HL-60/S4 treated with retinoic acid at 250 ng/mL for 4 days and 3 days (cell line): ENCODE data around the gene IGF1R.

ENCODE experiments used
- in situ Hi-C: fragments of 300-500 bp; cut with MboI; formaldehyde crosslinking; loops from 2 replicates; pipeline ENCODE4 v1.7.0; 2022; ENCODE audit warnings: low sequenced_read_pairs

Gene IGF1R

DNA sequence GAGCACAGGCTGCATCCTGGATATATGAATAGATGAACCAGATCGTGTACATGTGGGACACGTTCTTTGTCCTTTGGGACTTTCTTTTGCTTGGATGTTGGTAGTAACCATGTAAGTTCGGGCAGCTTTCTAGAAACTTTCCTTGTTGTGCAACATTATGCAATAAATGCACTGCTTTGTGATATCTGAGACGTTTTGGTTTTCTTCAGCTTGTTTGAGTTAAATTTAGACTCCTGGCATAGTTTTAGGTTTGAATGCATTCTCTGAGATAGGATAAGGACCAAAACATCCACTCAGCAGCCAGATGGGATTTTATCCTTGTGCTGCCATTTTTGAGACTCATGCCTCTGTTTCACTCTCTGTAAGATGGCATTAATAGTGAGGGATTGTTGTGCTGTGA is 158.9 kb downstream of the IGF1R start:
- in situ Hi-C loops, result no loop called here

GRCh38 chr15:98809273-98809672 is 160.9 kb downstream of the IGF1R start:
- in situ Hi-C loops, result no loop called here

GRCh38 chr15:98812716-98813446 is 164.5 kb downstream of the IGF1R start:
- in situ Hi-C loops, result no loop called here

GRCh38 chr15:98813951-98814350 is 165.6 kb downstream of the IGF1R start:
- in situ Hi-C loops, result no loop called here

DNA sequence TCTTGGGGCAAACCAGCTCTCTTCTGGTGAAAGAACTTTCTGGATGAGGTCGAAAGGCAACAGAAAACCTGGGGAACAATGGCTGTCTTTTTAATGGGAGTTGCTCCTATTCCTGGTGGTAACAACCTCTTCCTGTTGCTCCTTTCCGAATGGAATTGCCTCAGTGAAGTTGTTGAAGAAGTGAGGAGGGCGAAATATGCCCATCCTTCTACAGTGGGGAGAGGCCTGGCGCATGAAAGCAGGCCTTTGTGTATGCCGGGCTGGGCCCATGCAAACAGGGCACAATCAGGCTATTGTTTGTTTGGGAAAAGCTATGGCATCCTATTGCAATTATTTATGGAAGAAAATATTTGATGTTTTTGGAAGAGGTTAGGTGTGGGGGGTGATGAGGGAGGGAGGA is 166.9 kb downstream of the IGF1R start:
- in situ Hi-C loops, result no loop called here

DNA sequence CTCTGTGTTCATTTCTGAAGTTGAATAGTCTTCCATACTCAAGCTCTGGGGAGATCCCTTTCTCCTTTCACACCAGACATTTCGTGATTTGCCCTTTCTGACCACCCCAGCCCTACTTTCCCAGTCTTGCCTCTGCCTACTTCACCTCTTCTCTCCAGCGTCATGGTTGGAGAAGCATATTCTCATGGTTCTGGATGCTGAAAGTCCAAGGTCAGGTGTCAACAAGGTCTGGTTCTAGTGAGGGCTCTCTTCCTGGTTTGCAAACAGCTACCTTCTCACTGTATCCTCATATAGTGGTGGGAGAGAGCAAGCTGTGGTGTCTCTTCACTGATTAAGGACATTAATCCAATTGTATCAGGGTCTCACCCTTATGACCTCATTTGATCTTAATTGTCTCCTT is 169.4 kb downstream of the IGF1R start:
- in situ Hi-C loops, result no loop called here

DNA sequence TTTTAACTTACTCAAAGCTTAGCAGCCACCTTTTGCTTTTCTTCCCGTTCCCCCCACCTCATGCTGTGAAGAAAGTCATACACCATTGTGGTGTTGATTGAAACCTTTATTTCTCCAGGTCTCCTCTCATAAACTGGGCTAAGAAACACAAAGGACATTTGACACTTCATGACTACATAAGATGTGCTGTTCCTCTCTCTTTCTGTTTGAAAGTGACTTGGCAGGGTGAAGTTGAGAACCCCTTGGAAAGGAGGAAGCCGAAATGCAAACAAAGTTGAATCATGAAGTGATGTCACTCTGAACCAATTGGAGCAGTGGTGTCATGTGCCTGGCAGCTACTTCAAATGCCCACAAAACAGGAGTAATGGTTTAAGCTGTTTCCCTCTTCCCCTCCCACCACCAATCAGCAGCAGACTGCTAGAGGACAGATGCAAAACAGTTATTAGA is 174.7 kb downstream of the IGF1R start:
- in situ Hi-C loops, result no loop called here

- in situ Hi-C loops, result no loop called here
Observed at GRCh38 chr15:98823616-98824015, 175.3 kb downstream of the IGF1R start.

DNA sequence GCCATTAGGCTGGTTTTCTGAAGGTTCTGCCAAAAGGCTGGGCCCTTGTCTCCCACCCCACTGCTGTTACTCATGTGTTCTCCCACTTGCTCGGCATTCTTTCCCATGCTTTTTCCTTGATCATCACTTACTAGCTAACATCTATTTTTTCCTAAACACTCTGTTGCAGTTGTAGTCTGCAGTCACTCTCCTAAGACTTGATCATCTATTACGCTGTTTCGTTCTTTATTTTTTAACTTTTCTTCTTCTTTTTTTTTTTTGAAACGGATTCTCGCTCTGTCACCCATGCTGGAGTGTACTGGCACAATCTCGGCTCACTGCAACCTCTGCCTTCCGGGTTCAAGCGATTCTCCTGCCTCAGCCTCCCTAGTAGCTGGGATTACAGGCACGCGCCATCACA is 176.3 kb downstream of the IGF1R start:
- in situ Hi-C loops, result no loop called here

DNA sequence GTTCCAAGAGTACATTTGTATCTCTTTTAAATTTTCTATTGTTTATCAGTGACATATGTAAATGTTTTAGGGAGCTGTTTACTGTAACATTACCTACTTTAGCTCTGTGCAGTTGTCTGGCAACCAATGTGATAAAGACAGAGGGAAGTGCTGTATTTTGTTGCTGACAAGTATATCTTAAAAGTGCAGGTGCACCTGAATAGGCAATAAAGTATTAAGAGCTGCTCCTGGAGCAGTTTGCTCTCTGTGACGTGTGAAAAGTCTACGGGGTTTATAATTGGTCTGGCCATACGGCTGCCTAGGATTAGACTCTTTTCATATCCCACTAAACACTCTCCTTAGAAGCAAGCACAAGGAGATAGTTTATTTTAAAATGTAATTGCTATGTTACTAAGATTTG is 178.3 kb downstream of the IGF1R start:
- in situ Hi-C loops, result no loop called here

DNA sequence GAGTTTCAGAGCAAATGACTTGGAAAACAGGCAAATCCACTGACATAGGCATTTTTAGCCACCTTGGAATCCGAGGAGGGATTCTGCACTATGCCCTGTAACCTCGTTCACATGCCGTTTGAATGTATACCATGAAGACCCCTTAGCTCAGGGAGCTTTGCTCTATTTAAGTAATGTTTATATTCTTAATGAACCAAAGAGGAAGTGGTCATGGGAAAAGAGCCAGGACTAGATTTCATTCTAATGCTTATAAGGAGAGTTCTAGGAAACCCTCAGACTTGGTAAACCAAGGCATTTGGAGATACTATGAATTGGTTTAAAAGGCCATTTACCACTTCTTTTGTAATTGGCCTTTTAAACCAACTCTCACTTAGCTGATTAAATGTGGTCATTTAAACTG is 178.9 kb downstream of the IGF1R start:
- in situ Hi-C loops, result no loop called here

GRCh38 chr15:98830034-98830634 is 181.8 kb downstream of the IGF1R start:
- in situ Hi-C loops, result no loop called here

DNA sequence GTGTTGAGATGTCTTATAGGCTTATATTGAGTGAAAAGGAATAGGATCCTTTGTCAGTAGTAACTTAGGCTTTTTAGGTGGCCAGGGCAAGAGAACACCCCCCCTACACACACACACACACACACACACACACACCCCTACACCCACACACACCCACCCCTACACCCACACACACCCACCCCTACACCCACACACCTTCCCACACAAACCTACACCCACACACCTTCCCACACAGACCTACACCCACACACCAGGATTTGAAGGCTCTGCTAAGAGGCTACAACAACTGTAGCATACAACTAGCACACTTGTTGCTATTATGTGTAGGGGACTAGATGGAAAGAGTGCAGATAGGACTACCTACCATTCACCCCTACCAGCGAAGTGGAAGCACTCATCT is 186.6 kb downstream of the IGF1R start:
- in situ Hi-C loops, result no loop called here

DNA sequence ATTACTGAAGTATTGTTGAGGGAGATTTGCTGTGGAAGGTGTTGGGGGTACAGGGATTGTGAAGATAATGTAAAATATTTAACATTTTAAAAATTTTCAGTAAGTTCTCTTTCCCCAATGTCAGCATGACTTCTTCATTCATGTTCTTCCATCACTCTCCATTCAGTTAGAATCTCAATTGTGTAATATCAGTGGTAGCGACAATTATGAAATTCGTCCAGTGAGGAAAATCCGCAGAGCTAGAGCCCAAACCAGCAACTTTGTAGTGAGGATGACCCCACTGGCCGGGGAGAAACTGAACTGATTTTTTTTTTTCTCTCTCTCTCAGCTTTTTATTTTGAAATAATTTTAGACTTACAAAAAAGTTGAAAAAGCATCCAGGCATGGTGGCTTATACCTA is 187.5 kb downstream of the IGF1R start:
- in situ Hi-C loops, result no loop called here

GRCh38 chr15:98838387-98839259 is 190.3 kb downstream of the IGF1R start:
- in situ Hi-C loops, result no loop called here

- in situ Hi-C loops, result no loop called here
Observed at GRCh38 chr15:98840053-98840452, 191.7 kb downstream of the IGF1R start.

DNA sequence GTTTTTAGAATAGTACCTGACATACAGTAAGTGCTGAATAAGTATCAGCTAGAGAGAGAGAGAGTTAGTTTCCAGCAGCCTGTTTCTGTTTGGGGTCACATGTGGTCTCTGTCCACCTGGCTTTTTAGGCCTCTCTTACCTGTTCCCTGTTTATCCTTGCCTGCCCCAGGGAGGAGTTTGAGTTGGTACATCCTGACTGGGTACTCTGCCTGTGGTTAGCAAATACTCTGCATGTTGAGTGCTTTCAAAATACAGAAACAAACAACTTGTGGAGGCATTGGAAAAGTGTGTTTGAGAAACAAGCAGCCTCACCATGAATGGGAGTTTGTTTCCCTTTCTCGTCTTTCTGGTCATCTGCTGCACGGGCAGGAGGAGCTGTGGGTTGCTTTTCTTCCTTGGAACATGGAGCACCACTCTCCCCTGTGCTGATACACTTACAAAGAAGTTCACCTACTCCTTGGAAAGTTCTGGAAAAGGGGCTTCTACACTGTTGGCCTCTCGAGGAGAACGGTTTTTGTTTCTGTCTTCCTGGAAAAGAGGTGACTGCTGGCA is 193.2 kb downstream of the IGF1R start:
- in situ Hi-C loops, result no loop called here

DNA sequence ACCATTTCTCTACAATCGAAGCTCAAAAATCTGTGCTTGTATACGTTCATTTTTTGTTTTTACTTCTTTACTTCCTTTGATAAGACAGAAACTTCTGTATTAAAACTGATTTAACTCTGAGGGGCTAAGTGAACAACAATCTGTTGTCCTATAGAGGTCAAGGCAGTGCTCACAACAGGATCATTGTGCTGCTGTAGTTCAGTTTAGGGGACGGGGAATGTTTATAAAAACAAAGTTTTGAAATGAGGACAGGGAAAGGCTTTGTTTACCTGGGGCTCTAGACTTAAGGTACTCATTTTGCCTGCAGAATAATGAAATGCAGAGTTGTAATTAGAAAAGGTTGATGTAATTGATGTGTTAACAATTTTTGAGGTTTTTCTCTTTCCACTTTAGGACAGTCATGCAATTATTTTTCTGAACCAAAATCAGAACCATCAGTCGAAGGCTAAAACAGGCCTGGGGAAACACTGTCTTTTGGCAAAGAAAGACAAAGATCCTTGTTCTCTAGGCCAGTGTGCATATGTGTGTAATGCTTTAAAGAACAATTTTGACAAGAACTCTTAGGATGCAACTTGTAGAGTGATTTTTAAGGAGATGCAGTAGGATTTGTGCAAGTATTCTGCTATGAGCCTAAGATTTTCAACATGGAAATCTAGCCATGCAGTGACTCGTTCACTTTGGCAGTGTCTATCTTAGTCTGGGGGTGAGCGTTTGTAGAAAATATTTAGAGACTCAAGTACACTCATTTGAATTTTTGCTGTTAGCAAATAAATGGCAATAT is 194.0 kb downstream of the IGF1R start:
- in situ Hi-C loops, result no loop called here

DNA sequence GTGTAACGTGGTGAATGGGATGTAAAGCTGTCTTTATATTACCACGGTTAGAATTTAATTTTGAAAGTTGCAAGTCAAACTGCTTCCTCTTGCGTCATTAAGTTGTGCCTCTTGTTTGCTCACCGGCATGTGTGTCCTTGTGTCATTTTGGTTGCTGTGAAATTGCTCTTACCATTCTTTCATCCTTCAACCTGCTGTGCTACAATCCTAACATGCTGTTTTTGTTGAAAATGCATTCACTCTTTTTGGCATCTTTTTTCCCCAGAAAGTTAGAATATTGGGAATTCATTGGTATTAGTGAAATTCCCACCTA is 194.6 kb downstream of the IGF1R start:
- in situ Hi-C loops, result no loop called here

- in situ Hi-C loops, result no loop called here
Observed at GRCh38 chr15:98843844-98844243, 195.5 kb downstream of the IGF1R start.

- in situ Hi-C loops, result no loop called here
Observed at GRCh38 chr15:98844261-98844660, 195.9 kb downstream of the IGF1R start.
